HepG2 (cell line): ENCODE results near the gene GSC. TPM values are rescaled to one million over a fixed set of nuclear protein-coding genes. Genes with fewer than 3 reads are reported as not detected.
A peak's percentile ranks its signal among the peaks of the same experiment; 100 is the strongest.

Source experiments
- ATAC-seq: fragments of 200-7000 bp; cut with Tn5 transposase; 3 replicates; pipeline ENCODE4 v1.9.1; 2020; ENCODE audit warnings: mild to moderate bottlenecking, moderate library complexity
- BruUV-seq: library from RNA; stranded (reverse); fragments of 400-500 nt; replicated peaks from 2 replicates; lab custom pipeline; 2021; lab: Mats Ljungman, UMichigan
- CTCF ChIA-PET: fragments of 300-600 bp; formaldehyde crosslinking; extraction: SDS; loops from one replicate; lab custom pipeline; 2021; ENCODE audit warnings: low total read pairs, inconsistent platforms, low intra/inter-chr PET ratio; lab: Yijun Ruan, JAX
- POLR2A ChIA-PET: fragments of 350-600 bp; sonication (Branson Sonifier 250); formaldehyde crosslinking; loops from one replicate; lab custom pipeline; 2020; ENCODE audit warnings: antibody characterized with exemption, inconsistent platforms; lab: Yijun Ruan, JAX
- DNase-seq: peaks from one replicate; pipeline ENCODE4 v3.0.0-alpha.2; 2015; ENCODE audit warnings: low spot score
- FAIRE-seq: peaks from 3 replicates; lab custom pipeline; 2011; peaks lifted over from hg19 to GRCh38; lab: Jason Lieb, UNC
- H2AFZ ChIP-seq: one replicate; pipeline ENCODE4 v1.6.1; 2011; ENCODE audit warnings: low read length, inconsistent platforms
- H3K27ac ChIP-seq: fragments of 300-600 bp; 3 replicates; pipeline ENCODE4 v1.8.0; 2011; ENCODE audit warnings: mixed run types, mild to moderate bottlenecking, mixed read lengths, low read length, inconsistent platforms; ENCODE audit not compliant: insufficient read depth; ENCODE audit errors: extremely low read length
- H3K27me3 ChIP-seq, 2 experiments: fragments of 200-600 bp in 1 of 2; 2 replicates in 1 of 2; 3 replicates in 1 of 2; pipeline versions ENCODE4 v1.6.0 to v1.8.0; 2011; ENCODE audit warnings: low read length in 2 of 2, mild to moderate bottlenecking in 2 of 2, moderate library complexity in 2 of 2, inconsistent platforms in 1 of 2; ENCODE audit not compliant: insufficient read depth in 2 of 2, control insufficient read depth in 1 of 2
- H3K36me3 ChIP-seq, 2 experiments: fragments of 200-600 bp in 1 of 2; replicated peaks in 1 of 2; 2 replicates in 1 of 2; 3 replicates in 1 of 2; pipeline versions ENCODE4 v1.5.1 to v1.8.0; 2011; ENCODE audit warnings: low read length in 2 of 2, inconsistent platforms in 1 of 2; ENCODE audit not compliant: insufficient read depth in 2 of 2, control insufficient read depth in 1 of 2
- H3K4me1 ChIP-seq: 2 replicates; pipeline ENCODE4 v1.5.1; 2012; ENCODE audit warnings: low read length, inconsistent platforms; ENCODE audit not compliant: insufficient read depth
- H3K4me2 ChIP-seq: 2 replicates; pipeline ENCODE4 v1.6.0; 2011; ENCODE audit warnings: low read depth, low read length, inconsistent platforms
- H3K4me3 ChIP-seq, 3 experiments: fragments of 200-600 bp in 1 of 3; sonication (generic), shearing (Covaris generic) in 1 of 3; replicated peaks in 1 of 3; 2 replicates each; pipeline ENCODE4 v1.5.1; 2011 to 2016; ENCODE audit warnings: low read length in 3 of 3, inconsistent platforms in 2 of 3, low read depth in 2 of 3, mild to moderate bottlenecking in 2 of 3, control low read depth in 1 of 3, mixed read lengths in 1 of 3; ENCODE audit not compliant: insufficient read depth in 1 of 3
- H3K79me2 ChIP-seq: one replicate; pipeline ENCODE4 v1.6.1; 2011; ENCODE audit warnings: low read length, inconsistent platforms; ENCODE audit not compliant: insufficient read depth
- H3K9ac ChIP-seq: 2 replicates; pipeline ENCODE4 v1.6.0; 2011; ENCODE audit warnings: mild to moderate bottlenecking, low read depth, low read length, inconsistent platforms; ENCODE audit not compliant: insufficient read depth
- H3K9me3 ChIP-seq: 2 replicates; pipeline ENCODE4 v1.5.1; 2012; ENCODE audit warnings: mild to moderate bottlenecking, low read length
- H4K20me1 ChIP-seq: 2 replicates; pipeline ENCODE4 v1.6.0; 2011; ENCODE audit warnings: inconsistent platforms, mild to moderate bottlenecking, low read length, moderate library complexity; ENCODE audit not compliant: insufficient read depth
- ADNP ChIP-seq: sonication (generic); formaldehyde crosslinking; IDR thresholded peaks from 2 replicates; pipeline ENCODE4 v1.4.0; 2020; ENCODE audit warnings: missing genetic modification reagents
- CAMTA2 ChIP-seq: sonication (generic); formaldehyde crosslinking; IDR thresholded peaks from 2 replicates; pipeline ENCODE4 v1.4.0; 2020; ENCODE audit warnings: mild to moderate bottlenecking, missing genetic modification reagents, borderline replicate concordance
- CREM ChIP-seq, 2 experiments: sonication (generic) in 1 of 2; formaldehyde crosslinking in 1 of 2; IDR thresholded peaks; 2 replicates each; pipeline versions ENCODE4 v1.4.0 to v1.6.1; 2016 to 2020; ENCODE audit warnings: antibody characterized with exemption in 1 of 2, mild to moderate bottlenecking in 1 of 2, missing genetic modification reagents in 1 of 2
- CTCF ChIP-seq: sonication (generic); formaldehyde crosslinking; IDR thresholded peaks from 2 replicates; pipeline ENCODE4 v1.5.0; 2020; ENCODE audit warnings: mild to moderate bottlenecking, missing genetic modification reagents, moderate library complexity
- HNRNPL ChIP-seq: fragments of 200-400 bp; formaldehyde crosslinking; IDR thresholded peaks from 2 replicates; pipeline ENCODE4 v1.6.1; 2017; ENCODE audit warnings: mild to moderate bottlenecking, low read depth, low read length
- PHF20 ChIP-seq: sonication (generic); formaldehyde crosslinking; IDR thresholded peaks from 2 replicates; pipeline ENCODE4 v1.5.0; 2020; ENCODE audit warnings: mild to moderate bottlenecking, missing genetic modification reagents
- SRF ChIP-seq: IDR thresholded peaks from 2 replicates; pipeline ENCODE4 v1.6.1; 2011; ENCODE audit warnings: mild to moderate bottlenecking, low read depth, low read length, moderate library complexity
- STAG1 ChIP-seq: sonication (generic); formaldehyde crosslinking; IDR thresholded peaks from 2 replicates; pipeline ENCODE4 v1.4.0; 2020; ENCODE audit warnings: missing genetic modification reagents
- ZNF326 ChIP-seq: sonication (generic); formaldehyde crosslinking; IDR thresholded peaks from 2 replicates; pipeline ENCODE4 v1.4.0; 2020; ENCODE audit warnings: missing genetic modification reagents, borderline replicate concordance
- ZNF615 ChIP-seq: sonication (generic); formaldehyde crosslinking; IDR thresholded peaks from 2 replicates; pipeline ENCODE4 v1.5.0; 2020; ENCODE audit warnings: mild to moderate bottlenecking, missing genetic modification reagents, borderline replicate concordance
- ZSCAN12 ChIP-seq: sonication (generic); formaldehyde crosslinking; IDR thresholded peaks from 2 replicates; pipeline ENCODE4 v1.9.0; 2021; ENCODE audit warnings: mild to moderate bottlenecking, missing genetic modification reagents
- WGBS: methylation state at CpG from one replicate; pipeline ENCODE4 v1.1.6; 2017; ENCODE audit warnings: low lambda C conversion rate; 5-methylcytosine and 5-hydroxymethylcytosine counted together
- in situ Hi-C: cut with HindIII; loops from 2 replicates; pipeline ENCODE4 v1.10.0; 2017; ENCODE audit warnings: low pct_unique_long_range_greater_than_20kb; ENCODE audit not compliant: extremely low pct_ligation_motif_present
- intact Hi-C: fragments of 100-400 bp; cut with micrococcal nuclease; formaldehyde crosslinking; loops from one replicate; pipeline ENCODE4 v1.10.0; 2022; ENCODE audit not compliant: unreplicated experiment
- polyA plus RNA-seq, 8 experiments: library from polyadenylated mRNA; depleted of rRNA in 3 of 8; stranded (reverse) in 7 of 8; unstranded in 1 of 8; fragments of >200 nt; fragmentation: Illumina TruSeq in 4 of 8; extraction: Trizol in 4 of 8; gene quantifications; 2 replicates each; pipeline versions ENCODE4 v1.2.1 to v1.2.3, GENCODE V29; 2011 to 2016; ENCODE audit warnings: low read depth in 4 of 8, missing spikeins in 1 of 8, mixed read lengths in 1 of 8; ENCODE audit not compliant: insufficient read depth in 1 of 8
- total RNA-seq, 5 experiments: library from RNA; depleted of rRNA; stranded (reverse); fragments of >200 nt; fragmentation: Illumina TruSeq; extraction: Trizol; gene quantifications; 2 replicates each; pipeline ENCODE4 v1.2.3, GENCODE V29; 2016; ENCODE audit warnings: low read depth in 1 of 5

Gene GSC
- total and polyA plus RNA-seq, 2 of the 13 experiments (the other 11 are each of a cell fraction or from before 2014, with no cell fraction given) = not detected

- TF ChIP-seq HNRNPL = no peak
- no peak for TF ChIP-seq PHF20
- TF ChIP-seq ZSCAN12 = no peak
- TF ChIP-seq ZNF326 (CRISPR knock-in tag) = no peak
- no peak for TF ChIP-seq ZNF615 (CRISPR knock-in tag)
- no peak for TF ChIP-seq CREM (IDR thresholded peaks at IDR 0.05)
- TF ChIP-seq CREM (CRISPR knock-in tag; IDR thresholded peaks at IDR 0.05) = no peak
- no peak for TF ChIP-seq SRF
- TF ChIP-seq ADNP (CRISPR knock-in tag) = no peak
Measured at GRCh38 chr14:94819531-94819930, 49.6 kb upstream of the GSC start (continued).

- ChIA-PET CTCF (no interaction called here), POLR2A (no interaction called here)
- no TSS peak for BruUV-seq
- Histone ChIP-seq H2AFZ (no peak overlapping the region), H3K36me3 (no peaks in the 10 kb centered on the region), H3K79me2 (no peaks in the 10 kb centered on the region), H3K4me1 (no peaks in the 10 kb centered on the region), H3K27me3 (peaks cover 3% of the 10 kb centered on the region in 2 experiments; a peak in 3 of 5 replicates), H3K27ac (no peak overlapping the region), H3K4me2 (no peak overlapping the region), H3K9ac (no peak overlapping the region), H4K20me1 (no peaks in the 10 kb centered on the region), H3K4me3 (no peak overlapping the region), H3K9me3 (no peaks in the 10 kb centered on the region)
- ATAC-seq (no peak), FAIRE-seq (no peak), DNase-seq (no peak)
- in situ Hi-C loops (no loop called here), intact Hi-C loops (no loop called here)
- WGBS = 1% methylated on average over 5 of the region's 6 CpGs
- TF ChIP-seq STAG1 = peak; percentile 17; the same call in 1 of the 2 replicates
- TF ChIP-seq CTCF (CRISPR knock-in tag) = peak; percentile 14; the same call in 1 of the 2 replicates
- no peak for TF ChIP-seq CAMTA2 (CRISPR knock-in tag)
- TF ChIP-seq, all 625 proteins: peak for 2
Measured at GRCh38 chr14:94816113-94816512, 46.2 kb upstream of the GSC start.
